Uterus (tissue), 4 donors: ENCODE results near the gene KCNAB2. TPM values are rescaled to one million over a fixed set of nuclear protein-coding genes. Genes with fewer than 3 reads are reported as not detected.
A peak's percentile ranks its signal among the peaks of the same experiment; 100 is the strongest.

Experiments used
- DNase-seq, 2 donors: peaks; one replicate each; pipeline ENCODE4 v3.0.0-alpha.2; 2019 to 2020
- H3K27ac ChIP-seq, 2 donors: fragments of 200-600 bp; sonication (generic); 1 replicate in 1 of 2; 2 replicates in 1 of 2; pipeline ENCODE4 v1.5.1; 2016 to 2018
- H3K27me3 ChIP-seq, 2 donors: fragments of 200-600 bp; sonication (generic); one replicate each; pipeline ENCODE4 v1.5.1; 2018 to 2019; ENCODE audit warnings: control low read depth in 1 of 2
- H3K36me3 ChIP-seq, 2 donors: fragments of 200-600 bp; sonication (generic); one replicate each; pipeline ENCODE4 v1.5.1; 2019; ENCODE audit warnings: control low read depth in 1 of 2
- H3K4me1 ChIP-seq, 2 donors: fragments of 200-600 bp; sonication (generic); one replicate each; pipeline ENCODE4 v1.5.1; 2018 to 2019; ENCODE audit warnings: control low read depth in 1 of 2
- H3K4me3 ChIP-seq, 2 donors: fragments of 200-600 bp; sonication (generic); 1 replicate in 1 of 2; 2 replicates in 1 of 2; pipeline ENCODE4 v1.5.1; 2018 to 2019; ENCODE audit warnings: mild to moderate bottlenecking in 1 of 2
- H3K9me3 ChIP-seq, 2 donors: fragments of 200-600 bp; sonication (generic); one replicate each; pipeline ENCODE4 v1.5.1; 2019; ENCODE audit warnings: control low read depth in 1 of 2
- CTCF ChIP-seq, 4 experiments: fragments of 200-600 bp in 2 of 4; fragments of 450-650 bp in 2 of 4; sonication (generic) in 2 of 4; IDR thresholded peaks; one replicate each; pipeline ENCODE4 v1.5.1; 2016 to 2019; ENCODE audit warnings: antibody characterized with exemption in 4 of 4, mild to moderate bottlenecking in 2 of 4, moderate library complexity in 1 of 4
- POLR2A ChIP-seq, 2 donors: fragments of 450-650 bp; IDR thresholded peaks; one replicate each; pipeline ENCODE4 v1.6.1; 2016; ENCODE audit warnings: antibody characterized with exemption in 2 of 2, mild to moderate bottlenecking in 1 of 2, moderate library complexity in 1 of 2
- intact Hi-C: fragments of 100-400 bp; cut with DNase I; formaldehyde crosslinking; loops from one replicate; pipeline ENCODE4 v1.15.1; 2023; ENCODE audit warnings: low total_unique reads
- total RNA-seq, 4 donors: library from RNA; depleted of rRNA in 3 of 4; stranded (reverse); fragments of >200 nt in 3 of 4; gene quantifications; one replicate each; pipeline versions ENCODE4 v1.1.0 to v1.2.4, GENCODE V29; 2014 to 2023
- donor health status: DM: yes; HTN: yes; CAD: no.

The KCNAB2 gene
- total RNA-seq, 4 donors from 2014 or later, result 1.5 to 21.2 (median 12.9) TPM

DNA sequence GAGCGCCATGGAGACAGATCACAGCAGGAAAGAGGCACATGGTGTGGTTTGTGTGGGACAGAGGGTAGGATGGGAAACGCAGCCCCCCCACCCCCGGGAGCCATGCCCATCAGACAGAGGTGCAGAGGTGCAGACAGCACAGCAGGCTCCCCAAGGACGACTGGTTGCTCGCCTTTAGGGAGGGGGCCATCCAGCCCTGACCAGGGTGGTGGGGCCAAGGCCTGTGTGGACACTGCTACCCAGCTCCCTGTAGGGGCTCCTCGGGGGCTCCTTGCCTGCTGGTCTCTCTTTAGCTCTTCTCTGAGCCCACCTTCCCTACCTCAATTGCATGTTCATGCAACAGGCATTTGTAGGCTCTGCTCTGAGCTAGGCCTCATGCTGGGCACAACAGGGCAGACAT is 3.7 kb downstream of the KCNAB2 start:
- no peak overlapping the region for H3K4me3 ChIP-seq
- DNase-seq, result no peak
- H3K36me3 ChIP-seq, result no peaks in the 10 kb centered on the region
- H3K27ac ChIP-seq, result no peak overlapping the region
- TF ChIP-seq POLR2A (IDR thresholded peaks at IDR 0.05) (no peak), CTCF (IDR thresholded peaks at IDR 0.05) (no peak)
- intact Hi-C loops, result no loop called here
- no peaks in the 10 kb centered on the region for H3K9me3 ChIP-seq
- no peaks in the 10 kb centered on the region for H3K4me1 ChIP-seq
- no peaks in the 10 kb centered on the region for H3K27me3 ChIP-seq

DNA sequence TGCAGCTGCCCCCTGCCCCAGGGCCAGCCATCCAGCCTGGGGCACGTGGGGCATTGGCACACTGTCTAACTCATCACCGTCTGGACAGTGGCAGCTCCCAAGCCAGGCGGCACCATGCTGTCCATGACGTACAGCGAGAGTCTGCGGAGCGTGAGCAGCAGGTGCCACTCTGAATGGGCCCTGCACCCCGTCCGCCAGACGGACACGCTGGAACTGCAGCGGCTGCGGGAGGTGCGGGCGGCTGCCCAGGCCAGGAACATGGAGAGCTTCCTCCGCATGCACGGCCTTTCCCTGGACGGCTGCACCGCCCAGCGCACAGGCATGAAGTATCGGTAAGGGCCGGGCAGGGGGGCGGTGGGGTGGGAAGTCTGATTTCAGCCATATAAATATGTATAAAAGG is 5.7 kb downstream of the KCNAB2 start:
- H3K9me3 ChIP-seq, result no peaks in the 10 kb centered on the region
- no peaks in the 10 kb centered on the region for H3K36me3 ChIP-seq
- no peak overlapping the region for H3K4me3 ChIP-seq
- H3K4me1 ChIP-seq, result no peaks in the 10 kb centered on the region
- H3K27me3 ChIP-seq, result no peaks in the 10 kb centered on the region
- intact Hi-C loops, result no loop called here
- TF ChIP-seq CTCF (IDR thresholded peaks at IDR 0.05) (no peak), POLR2A (IDR thresholded peaks at IDR 0.05) (no peak)
- DNase-seq, result no peak
- no peak overlapping the region for H3K27ac ChIP-seq

- no peaks in the 10 kb centered on the region for H3K4me1 ChIP-seq
- no peak overlapping the region for H3K27ac ChIP-seq
- H3K9me3 ChIP-seq, result no peaks in the 10 kb centered on the region
- peak; percentile 37 for DNase-seq
- TF ChIP-seq POLR2A (IDR thresholded peaks at IDR 0.05) (no peak), CTCF (IDR thresholded peaks at IDR 0.05) (peak in 2 of 4 experiments; percentile 23 to 49)
- no peaks in the 10 kb centered on the region for H3K36me3 ChIP-seq
- no peak overlapping the region for H3K4me3 ChIP-seq
- intact Hi-C loops, result no loop called here
- H3K27me3 ChIP-seq, result no peaks in the 10 kb centered on the region
Observed at GRCh38 chr1:6052543-6053205, 7.0 kb downstream of the KCNAB2 start.

GRCh38 chr1:6053206-6053546 is 7.5 kb downstream of the KCNAB2 start:
- intact Hi-C loops, result no loop called here
- Histone ChIP-seq H3K27ac (no peak overlapping the region), H3K4me1 (no peaks in the 10 kb centered on the region), H3K4me3 (no peak overlapping the region), H3K36me3 (no peaks in the 10 kb centered on the region), H3K27me3 (no peaks in the 10 kb centered on the region), H3K9me3 (no peaks in the 10 kb centered on the region)
- no peak for TF ChIP-seq CTCF (IDR thresholded peaks at IDR 0.05)
- TF ChIP-seq POLR2A (IDR thresholded peaks at IDR 0.05), result no peak
- no peak for DNase-seq

- DNase-seq, result no peak
- Histone ChIP-seq H3K9me3 (no peaks in the 10 kb centered on the region), H3K4me3 (no peak overlapping the region), H3K4me1 (no peaks in the 10 kb centered on the region), H3K27me3 (no peaks in the 10 kb centered on the region), H3K27ac (no peak overlapping the region), H3K36me3 (no peaks in the 10 kb centered on the region)
- intact Hi-C loops, result no loop called here
- no peak for TF ChIP-seq CTCF (IDR thresholded peaks at IDR 0.05)
- no peak for TF ChIP-seq POLR2A (IDR thresholded peaks at IDR 0.05)
Observed at GRCh38 chr1:6054596-6054995, 8.9 kb downstream of the KCNAB2 start.
